ENCODE measurements around the gene CNTNAP2.
"Not testable (repeated sequence)": the region's sequence is repeated elsewhere in the genome, so short reads cannot be mapped to it uniquely, and the experiment has no call there.

CNTNAP2 gene

GRCh38 chr7:147774461-147774860 is 1657.9 kb downstream of the CNTNAP2 start:
- DNase-seq (ENCODE audit: low read depth) = no peak

GRCh38 chr7:147775516-147776284 is 1659.1 kb downstream of the CNTNAP2 start:
- DNase-seq (ENCODE audit: low read depth) = no peak

- no peak for DNase-seq (ENCODE audit: low read depth)
These were observed 1660.7 kb downstream of the CNTNAP2 start for GRCh38 chr7:147777309-147777708.

GRCh38 chr7:147779949-147780348 is 1663.3 kb downstream of the CNTNAP2 start:
- DNase-seq (ENCODE audit: low read depth) = no peak

- DNase-seq (ENCODE audit: low read depth) = no peak
These were observed 1680.0 kb downstream of the CNTNAP2 start for GRCh38 chr7:147796581-147796980.

GRCh38 chr7:147798001-147798400 is 1681.4 kb downstream of the CNTNAP2 start:
- DNase-seq (ENCODE audit: low read depth) = no peak

- not testable (repeated sequence) for DNase-seq (ENCODE audit: low read depth)
These were observed 1685.2 kb downstream of the CNTNAP2 start for GRCh38 chr7:147801762-147802161.

GRCh38 chr7:147803151-147803550 is 1686.5 kb downstream of the CNTNAP2 start:
- no peak for DNase-seq (ENCODE audit: low read depth)

- no peak for DNase-seq (ENCODE audit: low read depth)
These were observed 1687.0 kb downstream of the CNTNAP2 start for GRCh38 chr7:147803606-147804005.

GRCh38 chr7:147804032-147804431 is 1687.4 kb downstream of the CNTNAP2 start:
- no peak for DNase-seq (ENCODE audit: low read depth)

GRCh38 chr7:147805996-147806576 is 1689.5 kb downstream of the CNTNAP2 start:
- no peak for DNase-seq (ENCODE audit: low read depth)

GRCh38 chr7:147809786-147810185 is 1693.2 kb downstream of the CNTNAP2 start:
- no peak for DNase-seq (ENCODE audit: low read depth)

- no peak for DNase-seq (ENCODE audit: low read depth)
These were observed 1693.7 kb downstream of the CNTNAP2 start for GRCh38 chr7:147810269-147810668.

- DNase-seq (ENCODE audit: low read depth) = no peak
These were observed 1695.3 kb downstream of the CNTNAP2 start for GRCh38 chr7:147811923-147812322.

GRCh38 chr7:147813316-147813715 is 1696.7 kb downstream of the CNTNAP2 start:
- DNase-seq (ENCODE audit: low read depth) = no peak

- DNase-seq (ENCODE audit: low read depth) = no peak
These were observed 1701.7 kb downstream of the CNTNAP2 start for GRCh38 chr7:147818317-147818716.

- DNase-seq (ENCODE audit: low read depth) = no peak
These were observed 1708.1 kb downstream of the CNTNAP2 start for GRCh38 chr7:147824671-147825070.

GRCh38 chr7:147829016-147829415 is 1712.4 kb downstream of the CNTNAP2 start:
- DNase-seq (ENCODE audit: low read depth) = no peak

- DNase-seq (ENCODE audit: low read depth) = no peak
These were observed 1717.0 kb downstream of the CNTNAP2 start for GRCh38 chr7:147833557-147833956.

GRCh38 chr7:147833970-147834369 is 1717.4 kb downstream of the CNTNAP2 start:
- no peak for DNase-seq (ENCODE audit: low read depth)

- DNase-seq (ENCODE audit: low read depth) = no peak
These were observed 1736.2 kb downstream of the CNTNAP2 start for GRCh38 chr7:147852833-147853232.

- no peak for DNase-seq (ENCODE audit: low read depth)
These were observed 1740.8 kb downstream of the CNTNAP2 start for GRCh38 chr7:147857152-147858140.

GRCh38 chr7:147858421-147858820 is 1741.8 kb downstream of the CNTNAP2 start:
- no peak for DNase-seq (ENCODE audit: low read depth)

All from activated T-helper 9 cell treated with anti-CD3 and anti-CD28 coated beads, Interleukin-2, amount 50 U/mL, for 16 hours (primary cell).